ENCODE data around the gene CPA2. TPM values are rescaled to one million over a fixed set of nuclear protein-coding genes. Genes with fewer than 3 reads are reported as not detected.
"Not testable (repeated sequence)": the region's sequence is repeated elsewhere in the genome, so short reads cannot be mapped to it uniquely, and the experiment has no call there.

Gene CPA2
- polyA plus RNA-seq, 1 of the 3 experiments (the other 2 are of a cell fraction), result 0.03 TPM

- POLR2A ChIA-PET; H3K9me2 ChIP-seq; H2AFZ ChIP-seq (ENCODE audit: low read depth); DNase-seq; H3K4me1 ChIP-seq (ENCODE audit: control insufficient read depth in 1 of 2, insufficient read depth in 2 of 2, low read depth in 1 of 2, low read length in 1 of 2); H4K20me1 ChIP-seq (ENCODE audit: insufficient read depth); H3K36me3 ChIP-seq (replicated peaks in 1 of 2; ENCODE audit: control insufficient read depth in 1 of 2, insufficient read depth in 2 of 2, low read length in 1 of 2); H3F3A ChIP-seq (replicated peaks; ENCODE audit: insufficient read depth); CTCF ChIA-PET; H3K4me2 ChIP-seq; H3K9me3 ChIP-seq; H3K27ac ChIP-seq (ENCODE audit: low read depth in 2 of 2, low read length in 1 of 2); H3K4me3 ChIP-seq (ENCODE audit: low read depth in 2 of 2, low read length in 1 of 2); H3K27me3 ChIP-seq (ENCODE audit: insufficient read depth); H3K9ac ChIP-seq; H3K79me2 ChIP-seq (ENCODE audit: insufficient read depth): not testable (repeated sequence)
- 69% methylated on average over 5 of the region's 5 CpGs for WGBS (ENCODE audit: low lambda C conversion rate)
Measured at GRCh38 chr7:130248842-130249241, 17.8 kb upstream of the CPA2 start.

GRCh38 chr7:130249626-130250025 lies 17.0 kb upstream of the CPA2 start:
- H3K4me2 ChIP-seq; H4K20me1 ChIP-seq (ENCODE audit: insufficient read depth); H2AFZ ChIP-seq (ENCODE audit: low read depth); H3F3A ChIP-seq (replicated peaks; ENCODE audit: insufficient read depth); H3K27ac ChIP-seq (ENCODE audit: low read depth in 2 of 2, low read length in 1 of 2); H3K4me1 ChIP-seq (ENCODE audit: control insufficient read depth in 1 of 2, insufficient read depth in 2 of 2, low read depth in 1 of 2, low read length in 1 of 2); H3K9me2 ChIP-seq; H3K79me2 ChIP-seq (ENCODE audit: insufficient read depth); H3K36me3 ChIP-seq (replicated peaks in 1 of 2; ENCODE audit: control insufficient read depth in 1 of 2, insufficient read depth in 2 of 2, low read length in 1 of 2); CTCF ChIA-PET; H3K9ac ChIP-seq; H3K27me3 ChIP-seq (ENCODE audit: insufficient read depth); H3K4me3 ChIP-seq (ENCODE audit: low read depth in 2 of 2, low read length in 1 of 2); DNase-seq; POLR2A ChIA-PET; H3K9me3 ChIP-seq: not testable (repeated sequence)
- 74% methylated on average over 3 of the region's 3 CpGs for WGBS (ENCODE audit: low lambda C conversion rate)

- CTCF ChIA-PET, result interaction anchor here (2.5 kb wide), 1 partner anchor 24 kb away, joined by 12 read pairs; no protein-coding TSS in a partner anchor
- no peak for TF ChIP-seq TAF1 (IDR thresholded peaks at IDR 0.05; ENCODE audit: borderline replicate concordance, low read depth, low read length)
- TF ChIP-seq YY1 (IDR thresholded peaks at IDR 0.05; ENCODE audit: low read depth), result no peak
- no peak for TF ChIP-seq EP300 (IDR thresholded peaks at IDR 0.05; ENCODE audit: borderline replicate concordance in 1 of 2, low read depth in 1 of 2, low read length in 1 of 2)
- no peak for TF ChIP-seq USF1 (IDR thresholded peaks at IDR 0.05; ENCODE audit: borderline replicate concordance, low read depth)
- no peak for TF ChIP-seq FOXM1 (IDR thresholded peaks at IDR 0.05; ENCODE audit: low read depth)
- no peak for TF ChIP-seq PBX3 (IDR thresholded peaks at IDR 0.05)
- TF ChIP-seq SIN3A (IDR thresholded peaks at IDR 0.05; ENCODE audit: borderline replicate concordance, low read depth, low read length), result no peak
- no peak for TF ChIP-seq RXRA (IDR thresholded peaks at IDR 0.05; ENCODE audit: borderline replicate concordance, low read depth)
- TF ChIP-seq GABPA (IDR thresholded peaks at IDR 0.05; ENCODE audit: low read depth), result no peak
Measured at GRCh38 chr7:130254555-130254954, 12.1 kb upstream of the CPA2 start.

More at GRCh38 chr7:130254555-130254954, 12.1 kb upstream of the CPA2 start:
- H3K79me2 ChIP-seq (ENCODE audit: insufficient read depth), result no peaks in the 10 kb centered on the region
- no peak overlapping the region for H3K4me3 ChIP-seq (ENCODE audit: low read depth in 2 of 2, low read length in 1 of 2)
- WGBS (ENCODE audit: low lambda C conversion rate), result 57% methylated on average over 6 of the region's 6 CpGs
- H3K36me3 ChIP-seq (replicated peaks in 1 of 2; ENCODE audit: control insufficient read depth in 1 of 2, insufficient read depth in 2 of 2, low read length in 1 of 2), result no peaks in the 10 kb centered on the region
- H4K20me1 ChIP-seq (ENCODE audit: insufficient read depth), result no peaks in the 10 kb centered on the region
- H3K9me2 ChIP-seq, result no peaks in the 10 kb centered on the region
- no peak overlapping the region for H3K4me2 ChIP-seq
- H3K27ac ChIP-seq (ENCODE audit: low read depth in 2 of 2, low read length in 1 of 2), result no peak overlapping the region
- no peaks in the 10 kb centered on the region for H3K27me3 ChIP-seq (ENCODE audit: insufficient read depth)
- H3F3A ChIP-seq (replicated peaks; ENCODE audit: insufficient read depth), result no peaks in the 10 kb centered on the region
- peaks cover 31% of the 10 kb centered on the region for H3K9me3 ChIP-seq
- no peak overlapping the region for H2AFZ ChIP-seq (ENCODE audit: low read depth)
- POLR2A ChIA-PET, result no interaction called here
- H3K9ac ChIP-seq, result no peak overlapping the region
- DNase-seq, result no peak
- no peaks in the 10 kb centered on the region for H3K4me1 ChIP-seq (ENCODE audit: control insufficient read depth in 1 of 2, insufficient read depth in 2 of 2, low read depth in 1 of 2, low read length in 1 of 2)
